Activated naive CD8-positive, alpha-beta T cell treated with anti-CD3 and anti-CD28 coated beads, Interleukin-2, amount 10 ng/mL, durations not matched to agents 7 days and 5 days (primary cell): Measurements from ENCODE around the gene SKIDA1. TPM values are rescaled to one million over a fixed set of nuclear protein-coding genes. Genes with fewer than 3 reads are reported as not detected.

Experiments used
- ATAC-seq: fragments of 150-1000 bp; cut with Tn5 transposase; one replicate; pipeline ENCODE4 v1.10.0; 2021; ENCODE audit warnings: low read depth, moderate library complexity
- POLR2A ChIA-PET: fragments of 350-600 bp; sonication (Branson Sonifier 250); formaldehyde crosslinking; loops from one replicate; lab custom pipeline; 2021; ENCODE audit warnings: antibody characterized with exemption; lab: Charles Lee
- DNase-seq: peaks from one replicate; pipeline ENCODE4 v3.0.0; 2021
- H3K27ac Mint-ChIP-seq: one replicate; pipeline ENCODE4 v1.8.0; 2022; ENCODE audit warnings: mild to moderate bottlenecking, mixed read lengths
- H3K27me3 Mint-ChIP-seq: one replicate; pipeline ENCODE4 v1.8.0; 2022; ENCODE audit warnings: mild to moderate bottlenecking, moderate library complexity, mixed read lengths
- H3K36me3 Mint-ChIP-seq: one replicate; pipeline ENCODE4 v1.8.0; 2021; ENCODE audit warnings: mild to moderate bottlenecking, mixed read lengths
- H3K4me1 Mint-ChIP-seq: one replicate; pipeline ENCODE4 v1.8.0; 2021; ENCODE audit warnings: mixed read lengths
- H3K4me3 Mint-ChIP-seq: one replicate; pipeline ENCODE4 v1.8.0; 2022; ENCODE audit warnings: mild to moderate bottlenecking, moderate library complexity, mixed read lengths
- H3K9me3 Mint-ChIP-seq: one replicate; pipeline ENCODE4 v1.8.0; 2021; ENCODE audit warnings: mixed read lengths
- total RNA-seq, 2 experiments: library from RNA; stranded (reverse); gene quantifications; one replicate each; pipeline ENCODE4 v1.2.3, GENCODE V29; 2021

SKIDA1 gene
- total RNA-seq, 2 experiments from 2014 or later = 0.09 to 0.58 TPM

- peak overlapping the region; percentile 84 for H3K4me3 Mint-ChIP-seq
- ATAC-seq = peak; percentile 38
- H3K36me3 Mint-ChIP-seq = no peaks in the 10 kb centered on the region
- POLR2A ChIA-PET = interaction anchor here (0.7 kb wide), 1 partner anchor 9 kb away, joined by 4 read pairs; no protein-coding TSS in a partner anchor
- H3K4me1 Mint-ChIP-seq = peaks cover 22% of the 10 kb centered on the region
- no peaks in the 10 kb centered on the region for H3K9me3 Mint-ChIP-seq
- peak overlapping the region; percentile 92 for H3K27ac Mint-ChIP-seq
- H3K27me3 Mint-ChIP-seq = peaks cover 57% of the 10 kb centered on the region
- DNase-seq = peak; percentile 60
Observed at GRCh38 chr10:21526860-21527597, 1.5 kb upstream of the SKIDA1 start.

GRCh38 chr10:21526188-21526859 is 842 bp upstream of the SKIDA1 start:
- Mint-ChIP-seq H3K4me3 (peak overlapping the region; percentile 84), H3K27me3 (peaks cover 63% of the 10 kb centered on the region)

GRCh38 chr10:21524526-21525366 is 736 bp downstream of the SKIDA1 start:
- H3K9me3 Mint-ChIP-seq = no peaks in the 10 kb centered on the region
- no peak for ATAC-seq
- no peaks in the 10 kb centered on the region for H3K36me3 Mint-ChIP-seq
- POLR2A ChIA-PET = interaction anchor here (0.6 to 1.2 kb wide), 7 partner anchors 10 to 1152 kb away, joined by 3 to 5 read pairs (median 3); no protein-coding TSS in a partner anchor
- no peak for DNase-seq
- H3K27me3 Mint-ChIP-seq = peaks cover 68% of the 10 kb centered on the region
- peaks cover 29% of the 10 kb centered on the region for H3K4me1 Mint-ChIP-seq
- peak overlapping the region; percentile 97 for H3K4me3 Mint-ChIP-seq
- H3K27ac Mint-ChIP-seq = peak overlapping the region; percentile 99

More at GRCh38 chr10:21526188-21526859, 842 bp upstream of the SKIDA1 start:
- Mint-ChIP-seq H3K9me3 (no peaks in the 10 kb centered on the region), H3K36me3 (no peaks in the 10 kb centered on the region), H3K27ac (peak overlapping the region; percentile 92), H3K4me1 (peaks cover 22% of the 10 kb centered on the region)
- ATAC-seq (peak; percentile 56), DNase-seq (peak; percentile 69)
- POLR2A ChIA-PET = interaction anchor here (1.1 to 1.2 kb wide), 3 partner anchors 12 to 31 kb away, joined by 3 to 4 read pairs (median 3); no protein-coding TSS in a partner anchor

GRCh38 chr10:21524131-21524525 is 1.4 kb downstream of the SKIDA1 start:
- no peak overlapping the region for H3K4me3 Mint-ChIP-seq
- POLR2A ChIA-PET = no interaction called here
- H3K27me3 Mint-ChIP-seq = peaks cover 69% of the 10 kb centered on the region
- no peaks in the 10 kb centered on the region for H3K9me3 Mint-ChIP-seq
- ATAC-seq (no peak), DNase-seq (no peak)
- peaks cover 35% of the 10 kb centered on the region for H3K4me1 Mint-ChIP-seq
- H3K36me3 Mint-ChIP-seq = no peaks in the 10 kb centered on the region
- H3K27ac Mint-ChIP-seq = no peak overlapping the region

GRCh38 chr10:21523557-21524008 is 1.9 kb downstream of the SKIDA1 start:
- Mint-ChIP-seq H3K4me1 (peaks cover 40% of the 10 kb centered on the region), H3K9me3 (no peaks in the 10 kb centered on the region), H3K27ac (no peak overlapping the region), H3K36me3 (no peaks in the 10 kb centered on the region), H3K4me3 (no peak overlapping the region), H3K27me3 (peaks cover 69% of the 10 kb centered on the region)
- ATAC-seq (no peak), DNase-seq (no peak)
- POLR2A ChIA-PET = no interaction called here

- DNase-seq (no peak), ATAC-seq (no peak)
- H3K4me3 Mint-ChIP-seq = no peak overlapping the region
- no peaks in the 10 kb centered on the region for H3K36me3 Mint-ChIP-seq
- H3K9me3 Mint-ChIP-seq = no peaks in the 10 kb centered on the region
- POLR2A ChIA-PET = no interaction called here
- H3K4me1 Mint-ChIP-seq = peaks cover 41% of the 10 kb centered on the region
- H3K27me3 Mint-ChIP-seq = peaks cover 69% of the 10 kb centered on the region
- no peak overlapping the region for H3K27ac Mint-ChIP-seq
Observed at GRCh38 chr10:21522631-21523406, 2.7 kb downstream of the SKIDA1 start.

GRCh38 chr10:21521751-21522533 is 3.5 kb downstream of the SKIDA1 start:
- ATAC-seq (no peak), DNase-seq (no peak)
- Mint-ChIP-seq H3K27me3 (peaks cover 67% of the 10 kb centered on the region), H3K9me3 (no peaks in the 10 kb centered on the region), H3K4me1 (peaks cover 43% of the 10 kb centered on the region), H3K27ac (no peak overlapping the region), H3K4me3 (no peak overlapping the region), H3K36me3 (no peaks in the 10 kb centered on the region)
- POLR2A ChIA-PET = no interaction called here

- POLR2A ChIA-PET = no interaction called here
- H3K4me3 Mint-ChIP-seq = no peak overlapping the region
Observed at GRCh38 chr10:21520949-21521348, 4.5 kb downstream of the SKIDA1 start.

GRCh38 chr10:21520509-21520908 is 5.0 kb downstream of the SKIDA1 start:
- Mint-ChIP-seq H3K4me1 (peaks cover 41% of the 10 kb centered on the region), H3K9me3 (no peaks in the 10 kb centered on the region), H3K27me3 (peaks cover 75% of the 10 kb centered on the region), H3K36me3 (no peaks in the 10 kb centered on the region), H3K4me3 (peak overlapping the region; percentile 87), H3K27ac (no peak overlapping the region)
- DNase-seq (no peak), ATAC-seq (no peak)
- POLR2A ChIA-PET = no interaction called here

More at GRCh38 chr10:21520949-21521348, 4.5 kb downstream of the SKIDA1 start:
- H3K9me3 Mint-ChIP-seq = no peaks in the 10 kb centered on the region
- H3K36me3 Mint-ChIP-seq = no peaks in the 10 kb centered on the region
- H3K27me3 Mint-ChIP-seq = peaks cover 70% of the 10 kb centered on the region
- peaks cover 40% of the 10 kb centered on the region for H3K4me1 Mint-ChIP-seq
- DNase-seq (no peak), ATAC-seq (no peak)
- no peak overlapping the region for H3K27ac Mint-ChIP-seq

GRCh38 chr10:21519941-21520436 is 5.5 kb downstream of the SKIDA1 start:
- no peak overlapping the region for H3K27ac Mint-ChIP-seq
- ATAC-seq = peak; percentile 41
- DNase-seq = no peak
- no peaks in the 10 kb centered on the region for H3K36me3 Mint-ChIP-seq
- H3K9me3 Mint-ChIP-seq = no peaks in the 10 kb centered on the region
- peak overlapping the region; percentile 87 for H3K4me3 Mint-ChIP-seq
- peaks cover 76% of the 10 kb centered on the region for H3K27me3 Mint-ChIP-seq
- POLR2A ChIA-PET = no interaction called here
- peaks cover 36% of the 10 kb centered on the region for H3K4me1 Mint-ChIP-seq

GRCh38 chr10:21519397-21519933 is 6.0 kb downstream of the SKIDA1 start:
- peaks cover 76% of the 10 kb centered on the region for H3K27me3 Mint-ChIP-seq
- no peaks in the 10 kb centered on the region for H3K36me3 Mint-ChIP-seq
- H3K9me3 Mint-ChIP-seq = no peaks in the 10 kb centered on the region
- peaks cover 31% of the 10 kb centered on the region for H3K4me1 Mint-ChIP-seq
- peak overlapping the region; percentile 87 for H3K4me3 Mint-ChIP-seq
- DNase-seq (no peak), ATAC-seq (no peak)
- POLR2A ChIA-PET = interaction anchor here (0.7 kb wide), 1 partner anchor 1097 kb away, joined by 5 read pairs; no protein-coding TSS in a partner anchor
- no peak overlapping the region for H3K27ac Mint-ChIP-seq
